ENCODE results near the gene DLG1.

DNA sequence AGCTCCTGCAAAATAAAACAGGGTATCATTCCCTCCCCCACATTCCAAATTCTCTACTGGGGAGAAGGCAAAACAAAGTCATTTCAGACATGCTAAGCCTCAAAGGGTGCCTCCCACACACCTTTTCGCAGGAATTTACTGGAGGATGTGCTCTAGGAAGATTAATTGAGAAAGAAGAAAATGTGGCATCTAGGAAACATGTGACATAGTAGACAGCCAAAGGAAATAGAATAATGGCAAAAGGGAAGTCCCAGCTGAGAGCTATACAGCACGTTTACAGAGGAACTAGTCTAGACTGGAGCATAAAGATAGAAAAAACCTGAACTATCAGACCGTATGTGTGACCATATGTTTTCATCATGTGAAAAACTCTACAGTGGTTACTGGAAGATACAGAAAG, 210.0 kb downstream of the DLG1 start:
- TF ChIP-seq, protein P1, sequence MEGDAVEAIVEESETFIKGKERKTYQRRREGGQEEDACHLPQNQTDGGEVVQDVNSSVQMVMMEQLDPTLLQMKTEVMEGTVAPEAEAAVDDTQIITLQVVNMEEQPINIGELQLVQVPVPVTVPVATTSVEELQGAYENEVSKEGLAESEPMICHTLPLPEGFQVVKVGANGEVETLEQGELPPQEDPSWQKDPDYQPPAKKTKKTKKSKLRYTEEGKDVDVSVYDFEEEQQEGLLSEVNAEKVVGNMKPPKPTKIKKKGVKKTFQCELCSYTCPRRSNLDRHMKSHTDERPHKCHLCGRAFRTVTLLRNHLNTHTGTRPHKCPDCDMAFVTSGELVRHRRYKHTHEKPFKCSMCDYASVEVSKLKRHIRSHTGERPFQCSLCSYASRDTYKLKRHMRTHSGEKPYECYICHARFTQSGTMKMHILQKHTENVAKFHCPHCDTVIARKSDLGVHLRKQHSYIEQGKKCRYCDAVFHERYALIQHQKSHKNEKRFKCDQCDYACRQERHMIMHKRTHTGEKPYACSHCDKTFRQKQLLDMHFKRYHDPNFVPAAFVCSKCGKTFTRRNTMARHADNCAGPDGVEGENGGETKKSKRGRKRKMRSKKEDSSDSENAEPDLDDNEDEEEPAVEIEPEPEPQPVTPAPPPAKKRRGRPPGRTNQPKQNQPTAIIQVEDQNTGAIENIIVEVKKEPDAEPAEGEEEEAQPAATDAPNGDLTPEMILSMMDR (IDR thresholded peaks at IDR 0.05): no peak
- TF ChIP-seq EZH2 (IDR thresholded peaks at IDR 0.05): no peak
- no peak for TF ChIP-seq EZH2phosphoT487 (IDR thresholded peaks at IDR 0.05)

Measured in neural progenitor cell (in vitro differentiated cells).